GM21367 (cell line): ENCODE measurements around the gene SLC26A1.

Experiments used
- ATAC-seq: cut with Tn5 transposase; IDR thresholded peaks from one replicate; pipeline ENCODE4 v1.9.1; 2021; ENCODE audit not compliant: unreplicated experiment

SLC26A1 gene

DNA sequence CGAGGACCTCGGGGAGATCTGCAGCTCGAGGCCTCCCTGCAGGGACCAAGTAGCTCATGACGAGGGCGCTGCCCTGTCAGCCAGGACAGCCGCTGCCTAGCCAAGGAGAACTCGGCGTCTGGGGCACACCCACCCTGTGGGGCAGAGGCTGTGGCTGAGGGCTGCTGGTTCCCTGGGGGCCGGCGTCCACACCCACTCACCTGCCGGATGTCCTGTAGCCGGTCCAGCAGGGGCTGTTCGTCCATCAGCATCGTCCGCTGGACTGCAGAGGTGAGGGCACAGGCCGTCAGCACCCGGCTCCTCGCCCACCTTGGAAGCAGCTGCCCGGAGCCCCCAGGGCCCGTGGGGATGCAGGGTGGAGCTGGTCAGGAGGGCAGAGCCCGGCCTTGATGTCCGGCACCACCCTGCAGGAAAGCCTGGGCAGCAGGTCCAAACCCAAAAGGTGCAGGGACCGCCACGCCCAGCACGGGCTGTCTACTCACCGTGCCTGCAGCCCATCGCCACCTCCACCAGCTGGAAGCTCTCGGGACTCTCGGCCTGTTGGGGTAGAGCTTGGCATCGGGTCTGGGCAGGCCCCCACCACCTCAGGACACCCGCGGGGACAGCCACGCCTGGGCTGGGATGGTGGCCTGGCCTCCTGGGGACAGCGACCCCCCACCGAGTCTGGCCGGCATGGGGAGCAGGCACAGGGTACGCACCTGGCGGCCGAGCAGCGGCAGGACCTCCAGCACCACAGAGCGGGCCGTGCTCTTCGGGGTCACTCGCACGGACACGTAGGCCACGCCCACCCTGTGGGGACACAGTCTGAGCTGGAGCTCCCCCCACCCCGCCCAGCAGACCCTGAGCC lies 26.7 kb downstream of the SLC26A1 start:
- no peak for ATAC-seq

DNA sequence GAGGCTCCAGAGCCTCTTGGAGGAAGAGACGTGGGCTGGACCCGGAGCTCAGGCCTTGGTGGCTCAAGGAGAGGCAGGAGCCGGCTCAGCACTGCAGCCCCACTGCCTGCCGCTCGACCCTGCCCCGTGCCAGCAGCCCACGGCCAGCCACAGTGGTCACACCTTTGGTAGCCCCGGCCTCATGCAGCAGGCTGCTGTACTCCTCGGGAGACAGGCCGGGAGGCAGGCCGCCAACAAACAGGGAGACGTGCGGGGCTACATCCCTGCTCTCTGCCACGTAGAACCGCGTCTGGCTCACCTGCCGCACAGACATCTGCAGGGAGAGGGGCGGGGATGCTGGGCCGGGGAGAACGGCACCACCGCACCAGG lies 27.5 kb downstream of the SLC26A1 start:
- no peak for ATAC-seq

DNA sequence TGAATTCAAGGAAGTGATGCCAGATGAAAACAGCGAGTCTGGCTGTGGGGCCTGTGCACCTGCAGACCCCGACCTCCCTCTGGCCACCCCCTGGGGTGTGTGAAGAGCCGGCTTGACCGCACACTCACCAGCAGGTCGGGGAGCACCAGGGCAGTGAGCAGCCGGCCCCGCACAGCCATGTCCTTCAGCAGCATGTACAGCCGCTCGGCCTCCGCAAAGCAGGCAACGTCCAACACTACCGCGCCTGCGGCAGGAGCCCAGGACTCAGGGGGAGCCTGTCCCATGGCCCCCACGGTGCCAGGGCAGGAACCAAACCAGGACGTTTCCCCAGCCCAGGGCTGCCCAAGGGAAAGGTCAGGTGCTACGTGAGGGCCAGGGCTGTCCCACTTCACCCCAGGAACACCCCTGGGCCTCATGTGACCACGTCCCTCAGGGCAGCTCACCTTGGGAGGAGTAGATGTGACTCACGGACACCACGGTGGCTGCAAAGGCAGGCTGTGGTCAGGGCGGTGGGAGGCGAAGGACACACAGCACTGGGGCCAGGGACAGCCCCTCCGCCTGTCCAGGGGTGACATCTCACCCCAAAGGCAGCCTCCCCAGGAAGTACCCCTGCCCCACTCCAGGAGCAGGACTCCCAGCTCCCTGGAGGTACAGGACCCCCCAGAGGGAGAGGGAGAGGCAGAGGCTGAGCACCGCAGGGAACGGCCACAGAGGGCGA lies 28.0 kb downstream of the SLC26A1 start:
- no peak for ATAC-seq

DNA sequence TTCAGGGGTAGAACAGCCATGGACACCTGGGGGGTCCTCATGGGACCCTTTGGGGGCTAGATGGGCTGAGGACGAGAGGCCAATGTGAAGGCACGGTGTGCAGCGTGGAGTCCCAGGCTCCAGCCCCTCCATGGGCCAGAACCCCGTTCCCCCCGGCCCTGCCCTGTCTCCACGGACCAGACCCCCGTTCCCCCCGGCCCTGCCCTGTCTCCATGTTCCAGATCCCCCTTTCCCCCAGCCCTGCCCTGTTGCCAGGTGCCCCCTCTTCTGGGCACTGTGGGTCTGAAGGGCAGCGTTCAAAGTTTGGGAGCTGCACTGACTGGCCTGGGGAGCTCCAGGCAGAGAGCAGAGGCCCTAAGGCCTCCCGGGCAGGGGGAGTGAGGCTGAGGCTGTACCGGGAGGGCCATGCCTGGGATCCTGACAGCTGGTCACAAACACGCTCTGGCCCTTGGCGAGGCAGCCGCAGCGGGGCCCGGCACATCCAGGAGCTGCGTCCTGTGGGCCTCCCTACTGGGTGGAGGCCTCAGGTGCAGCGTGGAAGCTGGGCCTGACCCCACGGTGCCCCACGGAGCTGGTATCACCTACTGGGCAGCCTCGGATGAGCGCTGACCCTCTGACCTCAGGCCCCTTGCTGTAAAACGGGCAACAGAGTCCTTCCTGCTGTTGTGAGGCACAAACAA lies 28.7 kb downstream of the SLC26A1 start:
- no peak for ATAC-seq

DNA sequence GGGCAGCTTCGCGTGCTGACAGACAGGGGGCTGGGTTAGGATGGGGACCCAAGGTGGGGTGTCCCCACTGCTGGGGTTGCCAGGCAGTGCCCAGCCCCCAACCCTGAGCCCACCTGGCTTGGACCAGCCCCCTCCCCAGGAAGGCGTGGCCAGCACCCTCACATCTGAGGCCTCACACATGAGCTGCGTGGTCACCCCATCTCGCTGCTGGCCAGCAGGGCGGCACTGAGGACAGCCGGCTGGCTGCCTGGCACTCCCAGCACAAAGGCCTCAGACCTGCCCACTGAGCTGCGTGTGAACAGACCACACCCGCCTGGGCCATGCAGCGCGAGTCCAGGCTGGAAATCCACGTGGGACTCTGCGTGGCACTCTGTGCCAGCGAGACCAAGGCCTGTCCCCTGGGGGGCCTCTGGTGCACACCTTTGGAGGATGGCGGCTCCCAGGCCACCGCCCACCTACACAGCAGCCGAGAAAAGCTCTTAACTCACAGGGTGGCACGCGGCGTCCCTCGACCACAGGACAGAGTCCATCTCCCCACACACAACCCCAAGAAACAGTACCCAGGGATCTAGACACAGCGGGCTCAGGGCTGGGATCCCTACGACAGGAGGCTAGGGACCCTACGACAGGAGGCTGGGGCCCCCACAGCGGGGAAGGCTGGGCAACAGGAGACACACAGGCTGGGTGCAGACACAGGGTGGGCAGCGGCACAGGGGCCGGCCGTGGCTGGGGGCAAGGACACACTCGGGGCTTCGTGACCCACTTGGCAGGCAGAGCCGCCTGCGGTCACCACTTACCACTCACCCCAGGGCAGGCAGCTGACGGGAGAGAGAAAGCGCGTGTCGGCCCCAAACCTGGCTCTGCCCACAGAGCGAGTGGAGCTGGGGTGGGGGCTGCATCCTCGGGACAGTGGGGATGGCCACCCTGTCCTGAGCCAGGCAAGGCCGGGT lies 29.7 kb downstream of the SLC26A1 start:
- no peak for ATAC-seq

DNA sequence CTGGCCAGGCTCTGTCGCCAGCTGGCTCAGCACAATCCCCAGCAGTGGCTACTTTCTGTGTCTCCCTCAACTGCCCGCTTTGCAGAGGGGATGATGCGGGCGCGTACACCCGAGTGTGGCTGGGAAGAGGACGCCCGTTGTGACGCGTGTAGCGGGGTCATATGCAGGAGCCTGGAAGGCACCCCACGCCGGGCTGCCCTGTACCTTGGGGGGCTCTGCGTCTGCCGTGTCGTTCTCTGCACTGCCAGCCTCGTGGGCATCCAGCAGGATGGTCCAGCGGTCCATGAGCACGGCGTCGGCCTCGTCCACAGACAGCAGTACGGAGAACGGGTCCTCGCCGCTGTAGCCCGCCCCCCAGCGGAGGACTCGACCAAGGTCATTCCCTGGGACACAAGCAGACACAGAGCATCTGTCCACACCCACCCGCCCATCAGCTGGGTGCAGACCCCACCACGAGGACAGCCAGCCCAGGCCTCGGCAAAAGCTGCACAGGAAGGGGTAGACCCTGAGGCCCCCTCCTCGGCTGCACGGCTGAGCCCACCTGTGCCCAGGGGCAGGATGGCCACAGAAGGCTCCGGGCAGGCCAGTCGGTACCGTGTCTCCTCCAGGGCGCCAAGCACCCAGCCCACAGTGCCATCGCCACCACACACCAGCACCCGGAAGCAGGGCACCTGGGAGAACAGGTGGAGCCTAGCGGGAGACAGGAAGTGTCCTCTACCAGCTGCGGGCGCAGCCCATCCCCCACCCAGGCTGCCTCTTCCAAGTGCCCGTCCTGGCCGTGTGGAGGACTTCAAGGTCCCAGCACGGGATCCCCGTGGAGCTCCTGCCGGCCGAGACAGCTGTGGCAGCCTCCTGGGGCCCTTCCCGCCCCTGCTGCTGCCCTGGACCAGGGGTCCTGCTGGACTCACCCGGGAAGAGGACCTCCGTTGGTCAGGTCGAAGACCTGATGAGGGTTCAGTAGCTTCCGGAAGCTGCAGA lies 30.7 kb downstream of the SLC26A1 start:
- no peak for ATAC-seq

DNA sequence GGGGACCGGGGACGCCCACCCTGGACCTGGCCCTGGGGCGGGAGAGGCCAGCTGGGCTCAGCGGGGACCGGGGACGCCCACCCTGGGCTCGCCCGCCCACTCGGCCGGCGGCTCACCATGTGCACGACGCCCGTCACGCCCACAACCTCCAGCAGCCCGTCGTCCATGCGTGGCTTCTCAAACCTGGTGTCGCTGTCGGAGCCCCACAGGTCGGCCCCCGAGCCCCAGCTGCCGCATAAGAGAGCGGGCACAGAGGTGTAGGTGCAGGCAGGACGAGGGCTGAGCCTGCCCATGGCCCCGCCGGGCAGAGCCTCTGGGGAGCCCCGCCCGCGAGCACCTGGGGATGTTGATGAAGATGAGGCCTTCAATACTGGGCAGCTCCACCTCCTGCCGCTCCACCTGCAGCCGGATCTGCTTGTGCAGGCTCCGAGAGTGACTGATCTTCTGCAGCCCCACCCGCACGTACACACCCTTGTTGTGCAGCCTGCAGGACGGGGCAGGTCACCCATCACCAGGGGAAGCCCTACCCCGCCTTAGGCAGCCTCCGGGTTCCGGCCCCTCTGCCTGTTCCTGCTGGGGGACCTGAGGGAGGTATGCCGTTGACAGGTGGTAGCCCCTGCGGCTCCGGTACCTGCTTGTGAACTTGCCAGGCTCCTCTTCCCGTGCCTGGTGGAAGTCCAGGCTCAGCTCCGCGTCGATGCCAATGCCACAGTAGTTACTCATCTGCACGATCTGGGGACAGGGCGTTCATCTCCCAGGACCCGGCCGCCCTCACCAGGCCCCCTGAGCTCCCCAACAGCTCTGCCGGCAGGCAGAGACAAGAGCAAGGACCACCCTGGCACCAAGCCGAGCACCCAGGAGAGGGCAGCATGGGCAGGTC lies 31.6 kb downstream of the SLC26A1 start:
- ATAC-seq = no peak

DNA sequence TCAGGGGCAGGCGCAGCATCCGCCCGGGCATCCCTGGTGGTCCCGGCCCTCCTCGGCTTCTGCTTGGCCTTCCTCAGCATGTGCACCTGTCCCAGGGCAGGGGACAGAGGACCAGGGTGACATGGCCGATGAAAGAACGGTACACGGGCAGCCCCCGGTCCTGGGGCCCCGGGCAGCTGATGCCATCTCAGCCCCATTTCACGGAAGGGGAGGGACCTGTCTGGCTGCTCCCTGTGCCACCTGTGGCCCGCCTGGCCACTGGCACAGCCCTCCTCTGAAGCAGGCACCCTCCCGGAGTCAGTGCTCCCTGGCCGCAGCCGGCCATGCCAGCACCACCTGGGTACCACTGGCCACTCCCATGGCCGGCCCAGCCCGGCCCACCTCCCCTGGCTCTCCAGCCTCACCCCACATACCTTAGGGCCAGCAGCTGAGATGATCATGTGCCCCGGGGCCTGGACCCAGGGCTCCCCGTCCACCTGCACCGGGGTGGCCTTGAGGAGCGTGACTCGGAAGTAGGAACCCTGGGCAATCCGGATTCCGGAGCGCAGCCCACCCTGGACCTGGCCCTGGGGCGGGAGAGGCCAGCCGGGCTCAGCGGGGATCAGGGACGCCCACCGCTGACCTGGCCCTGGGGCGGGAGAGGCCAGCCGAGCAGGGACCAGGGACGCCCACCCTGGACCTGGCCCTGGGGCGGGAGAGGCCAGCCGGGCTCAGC lies 32.4 kb downstream of the SLC26A1 start:
- no peak for ATAC-seq

DNA sequence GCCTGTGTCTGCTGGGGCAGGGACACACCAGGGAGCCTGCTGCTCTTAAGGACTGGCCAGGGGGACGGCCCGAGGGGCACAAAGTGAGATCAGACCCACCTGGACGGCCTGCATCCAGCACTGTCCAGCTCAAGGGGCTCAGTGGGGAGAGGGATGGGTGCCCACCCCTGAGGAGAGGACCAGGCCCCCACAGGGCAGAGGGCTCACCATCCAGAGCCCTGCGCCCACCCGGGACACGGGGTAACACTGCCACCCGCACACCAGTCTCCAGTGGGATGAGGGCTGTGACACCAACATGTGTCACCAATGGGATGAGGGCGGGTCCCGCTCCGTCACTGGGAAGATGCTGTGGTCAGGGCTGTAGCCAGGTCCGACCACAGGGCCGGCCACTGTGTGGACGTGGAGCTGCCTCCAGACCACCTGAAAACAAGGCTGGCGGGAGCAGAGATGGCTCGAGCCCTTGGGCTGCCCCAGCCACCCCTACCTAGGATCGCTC lies 33.0 kb downstream of the SLC26A1 start:
- no peak for ATAC-seq

DNA sequence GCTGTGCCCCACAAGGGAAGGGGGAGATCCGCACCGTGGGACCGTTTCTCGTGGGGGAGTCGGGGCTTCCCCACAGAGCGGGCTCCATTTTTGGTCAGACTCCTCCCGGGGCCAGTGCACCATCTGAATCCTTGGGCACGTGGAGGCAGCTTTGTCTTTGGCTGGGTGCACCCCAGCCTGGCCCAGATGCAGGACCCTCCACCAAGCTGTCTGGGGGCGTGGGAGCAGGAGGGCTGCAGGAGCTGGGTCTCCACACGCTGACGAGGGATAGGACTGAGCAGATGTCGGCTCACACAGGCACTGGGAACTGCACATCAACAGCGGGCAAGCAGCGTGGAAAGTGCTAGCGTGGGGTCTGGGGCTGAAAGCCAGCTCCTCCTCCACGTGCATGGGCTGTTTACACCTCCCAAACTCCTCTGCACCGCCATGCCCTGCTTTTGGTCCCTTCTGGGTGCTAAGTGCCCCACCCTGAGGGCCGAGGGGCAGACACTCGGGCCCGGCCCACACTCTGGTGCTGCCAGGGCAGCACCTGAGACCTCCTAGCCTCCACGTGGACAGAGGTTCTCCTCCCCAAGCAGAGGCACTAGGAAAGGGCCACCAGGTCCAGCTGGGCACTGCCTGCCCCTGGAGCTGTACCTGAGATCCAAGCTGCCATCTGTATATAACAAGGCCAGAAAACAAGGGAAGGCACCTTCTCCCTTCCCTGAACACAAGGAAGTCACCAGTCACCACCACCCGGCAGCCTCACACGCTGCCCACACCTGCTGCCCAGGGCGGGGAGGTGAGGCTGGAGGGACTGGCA lies 33.7 kb downstream of the SLC26A1 start:
- ATAC-seq = no peak

DNA sequence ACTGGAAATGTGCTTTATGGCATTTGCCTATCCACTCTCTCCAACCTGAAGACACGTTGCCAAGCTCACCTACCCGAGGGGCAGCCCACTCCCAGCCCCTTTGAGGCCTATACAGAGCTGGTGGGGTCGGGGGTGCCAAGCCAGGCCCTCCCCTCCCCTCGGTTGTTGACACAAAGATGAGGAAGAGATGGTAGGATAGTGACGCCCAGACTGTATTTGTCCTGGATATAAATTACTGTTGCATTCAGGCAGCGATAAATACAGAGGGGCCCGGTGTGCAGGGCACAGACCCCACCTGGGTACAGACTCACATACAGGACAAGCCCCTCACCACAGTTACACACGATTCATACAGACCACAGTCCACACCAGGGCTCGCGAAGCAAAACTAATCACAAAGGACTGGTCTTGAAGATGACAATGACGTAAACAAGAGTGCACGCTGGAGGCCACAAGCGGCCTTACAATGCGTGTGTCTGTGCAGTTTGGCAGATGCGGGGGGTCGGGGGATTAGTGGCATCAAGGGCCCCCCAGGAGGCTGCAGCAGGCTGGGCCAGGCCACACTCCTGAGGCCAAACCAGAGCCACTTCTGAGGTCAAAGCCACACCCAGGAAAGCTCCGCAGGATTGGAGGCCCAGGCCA lies 34.4 kb downstream of the SLC26A1 start:
- ATAC-seq = no peak

DNA sequence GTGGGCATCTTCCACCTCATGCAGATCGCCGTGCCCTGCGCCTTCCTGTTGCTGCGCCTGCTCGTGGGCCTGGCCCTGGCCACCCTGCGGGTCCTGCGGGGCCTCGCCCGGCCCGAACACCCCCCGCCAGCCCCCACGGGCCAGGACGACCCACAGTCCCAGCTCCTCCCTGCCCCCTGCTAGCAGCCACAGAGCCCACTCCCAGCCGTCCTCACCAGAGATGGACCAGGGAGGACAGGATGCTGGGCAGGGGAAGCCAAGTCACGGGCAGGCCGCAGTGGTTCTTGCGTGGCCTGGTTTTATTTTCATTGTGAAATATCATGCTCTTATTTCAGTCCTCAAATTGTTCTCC lies 34.9 kb downstream of the SLC26A1 start:
- ATAC-seq = no peak

DNA sequence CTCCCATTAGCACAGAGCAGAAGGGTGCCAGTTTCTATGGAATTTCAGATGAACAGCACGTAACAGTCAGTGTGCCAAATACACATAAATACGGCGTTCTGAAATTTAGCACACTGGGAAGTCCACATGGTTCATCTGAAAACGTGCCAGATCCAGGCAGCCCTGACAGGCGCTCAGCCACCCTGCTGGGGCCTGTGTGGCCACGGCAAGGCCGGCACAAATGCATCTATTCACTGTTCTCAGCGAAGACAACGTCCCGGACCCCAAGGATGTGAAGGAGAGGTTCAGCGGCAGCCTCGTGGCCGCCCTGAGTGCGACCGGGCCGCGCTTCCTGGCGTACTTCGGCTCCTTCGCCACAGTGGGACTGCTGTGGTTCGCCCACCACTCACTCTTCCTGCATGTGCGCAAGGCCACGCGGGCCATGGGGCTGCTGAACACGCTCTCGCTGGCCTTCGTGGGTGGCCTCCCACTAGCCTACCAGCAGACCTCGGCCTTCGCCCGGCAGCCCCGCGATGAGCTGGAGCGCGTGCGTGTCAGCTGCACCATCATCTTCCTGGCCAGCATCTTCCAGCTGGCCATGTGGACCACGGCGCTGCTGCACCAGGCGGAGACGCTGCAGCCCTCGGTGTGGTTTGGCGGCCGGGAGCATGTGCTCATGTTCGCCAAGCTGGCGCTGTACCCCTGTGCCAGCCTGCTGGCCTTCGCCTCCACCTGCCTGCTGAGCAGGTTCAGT lies 35.5 kb downstream of the SLC26A1 start:
- ATAC-seq = no peak

DNA sequence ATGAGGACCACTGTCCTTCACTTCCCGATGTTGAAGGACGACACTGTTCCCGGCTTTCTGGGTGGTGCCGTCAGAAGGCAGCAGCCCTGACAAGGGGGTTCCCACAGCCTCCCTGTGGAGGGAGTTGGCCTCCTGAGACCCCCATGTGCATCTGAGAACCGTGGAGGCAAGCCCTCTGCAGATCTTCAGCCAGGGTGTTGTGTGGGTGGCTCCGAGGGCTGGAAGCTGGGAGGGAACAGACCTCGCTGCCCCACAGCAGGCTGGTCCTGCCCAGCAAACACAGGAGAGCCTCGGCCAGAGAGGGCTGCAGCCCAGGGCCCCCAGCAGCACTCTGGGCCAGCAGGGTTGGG lies 36.0 kb downstream of the SLC26A1 start:
- ATAC-seq = no peak

DNA sequence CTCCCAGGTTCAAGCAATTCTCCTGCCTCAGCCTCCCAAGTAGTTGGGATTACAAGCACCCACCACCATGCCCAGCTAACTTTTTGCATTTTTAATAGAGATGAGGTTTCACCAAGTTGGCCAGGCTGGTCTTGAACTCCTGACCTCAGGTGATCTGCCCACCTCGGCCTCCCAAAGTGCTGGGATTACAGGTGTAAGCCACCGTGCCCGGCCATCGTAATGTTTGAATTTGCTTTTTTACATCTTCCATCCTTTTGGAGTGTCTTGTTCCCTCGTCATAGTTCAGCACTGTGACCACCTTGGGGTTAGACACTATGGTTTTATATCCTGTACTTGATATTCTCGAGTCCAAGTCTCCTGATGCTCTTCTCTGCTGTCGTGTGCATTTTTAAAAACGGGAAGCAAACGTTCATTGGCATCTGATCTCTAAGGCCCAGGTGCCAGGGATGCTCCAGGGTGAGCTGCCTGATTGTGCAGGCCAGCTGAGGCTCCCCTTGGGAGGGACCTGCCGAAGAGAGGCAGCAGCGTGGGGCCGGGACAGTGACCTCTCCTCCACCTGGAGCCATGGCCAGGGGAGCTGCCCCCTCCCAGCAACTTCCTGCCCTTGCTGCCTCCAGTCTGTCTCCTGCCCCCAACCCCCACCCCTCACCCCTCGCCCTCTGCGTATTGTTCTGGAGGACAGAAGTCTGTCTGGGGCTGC lies 36.5 kb downstream of the SLC26A1 start:
- no peak for ATAC-seq
